ENCODE measurements around the gene SLC17A7.
"Not testable (repeated sequence)": the region's sequence is repeated elsewhere in the genome, so short reads cannot be mapped to it uniquely, and the experiment has no call there.

SLC17A7 gene

GRCh38 chr19:49444100-49444700, 2.9 kb upstream of the SLC17A7 start:
- DNase-seq (ENCODE audit: low read depth), result not testable (repeated sequence)

GRCh38 chr19:49443366-49444099, 2.2 kb upstream of the SLC17A7 start:
- DNase-seq (ENCODE audit: low read depth), result peak; percentile 89

DNA sequence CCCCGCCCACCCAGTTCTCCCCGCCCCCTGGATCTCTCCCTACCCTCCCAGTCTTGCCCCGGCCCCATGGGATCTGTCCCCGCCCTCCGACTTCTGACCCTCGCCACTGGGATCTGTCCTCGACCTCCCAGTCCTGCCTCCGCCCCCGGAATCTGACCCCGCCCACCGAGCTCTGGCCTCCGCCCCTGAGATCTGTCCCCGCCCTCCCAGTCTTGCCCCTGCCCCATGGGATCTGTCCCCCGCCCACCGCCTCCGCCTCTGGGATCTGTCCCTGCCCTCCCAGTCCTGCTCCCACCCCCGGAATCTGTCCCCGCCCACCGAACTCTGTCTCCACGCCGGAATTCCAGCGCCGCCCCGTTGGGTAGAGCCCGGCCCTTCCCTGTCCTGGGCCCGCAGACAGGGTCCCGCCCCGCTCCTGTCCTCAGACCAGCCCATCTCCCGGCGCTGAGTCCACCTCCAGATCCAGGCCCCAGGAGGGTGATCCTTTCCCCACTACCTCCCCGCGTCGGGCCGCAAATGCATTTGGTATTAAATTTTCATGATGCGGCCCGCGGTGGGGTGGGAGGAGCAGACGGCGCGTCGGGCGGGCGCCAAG, 1.5 kb upstream of the SLC17A7 start:
- peak; percentile 41 for DNase-seq (ENCODE audit: low read depth)

DNA sequence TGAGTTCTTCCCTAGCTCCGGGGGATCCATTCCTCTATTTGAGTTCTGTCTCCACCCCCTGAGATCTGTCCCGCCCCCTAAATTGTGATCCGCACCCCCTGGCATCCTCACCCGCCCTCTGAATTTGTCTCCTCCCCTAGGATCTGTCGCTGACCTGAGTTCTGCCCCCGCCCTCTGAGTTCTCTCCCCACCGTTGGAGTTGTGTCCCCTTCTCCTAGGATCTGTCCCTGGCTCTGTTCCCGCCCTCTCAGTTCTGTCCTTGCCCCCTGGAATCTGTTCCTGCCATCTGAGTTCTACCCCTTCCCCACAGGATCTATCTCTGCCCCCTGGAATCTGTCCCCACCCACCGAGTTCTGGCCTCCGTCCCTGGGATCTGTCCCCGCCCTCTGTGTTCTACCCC, 1.0 kb upstream of the SLC17A7 start:
- no peak for DNase-seq (ENCODE audit: low read depth)

GRCh38 chr19:49441960-49442350, 628 bp upstream of the SLC17A7 start:
- DNase-seq (ENCODE audit: low read depth), result no peak

- no peak for DNase-seq (ENCODE audit: low read depth)
Observed at GRCh38 chr19:49440439-49441209, 703 bp downstream of the SLC17A7 start.

- no peak for DNase-seq (ENCODE audit: low read depth)
Observed at GRCh38 chr19:49439836-49440235, 1.5 kb downstream of the SLC17A7 start.

DNA sequence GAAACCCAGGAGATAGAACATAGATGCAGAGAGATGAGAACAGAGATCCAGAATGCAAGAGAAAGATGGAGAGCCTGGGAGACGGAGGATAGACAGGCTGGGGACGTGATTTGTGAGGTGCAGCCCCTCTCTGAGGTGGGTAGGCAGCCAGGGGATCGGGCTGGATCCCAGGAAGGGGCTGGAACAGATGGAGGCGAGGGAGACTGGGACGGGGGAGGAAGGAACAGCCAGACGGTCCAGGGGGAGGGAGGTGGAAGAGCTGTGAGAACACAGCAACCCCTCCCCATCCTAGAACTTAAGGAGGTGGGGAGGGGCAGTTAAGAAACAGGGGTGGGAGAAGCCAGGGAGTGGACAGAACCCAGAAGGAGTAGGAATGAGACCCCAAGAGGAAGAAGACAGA, 3.1 kb downstream of the SLC17A7 start:
- no peak for DNase-seq (ENCODE audit: low read depth)

- no peak for DNase-seq (ENCODE audit: low read depth)
Observed at GRCh38 chr19:49437231-49437630, 4.1 kb downstream of the SLC17A7 start.

DNA sequence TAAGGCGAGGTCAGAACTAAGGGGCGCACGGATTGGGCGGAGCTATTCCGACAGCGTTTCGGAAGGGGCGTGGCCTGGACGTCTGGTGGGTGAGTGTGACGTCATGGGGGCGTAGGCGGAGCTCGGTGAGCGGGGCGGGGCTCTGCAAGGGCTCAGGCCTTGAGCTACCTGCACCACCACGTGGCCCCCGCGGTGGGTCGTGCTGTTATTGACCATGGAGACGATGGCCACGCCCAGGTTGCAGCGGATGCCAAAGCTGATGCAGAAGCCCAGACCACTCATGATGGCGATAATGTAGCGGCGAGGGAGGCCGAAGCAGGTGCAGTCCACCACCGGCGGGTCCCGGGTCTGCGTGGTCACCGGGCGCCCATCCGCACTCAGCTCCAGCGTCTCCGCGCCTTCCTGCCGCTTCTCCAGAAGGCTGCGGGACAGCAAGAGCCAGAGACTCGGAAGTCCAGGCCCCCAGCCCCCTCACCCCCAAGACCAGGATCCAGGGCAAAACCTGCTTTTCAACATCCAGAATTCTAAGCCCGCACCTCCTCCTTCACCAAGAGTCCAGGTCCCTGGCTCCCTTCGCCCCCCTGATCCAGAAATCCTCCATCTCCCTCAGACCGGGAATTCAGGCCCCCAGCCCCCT, 4.8 kb downstream of the SLC17A7 start:
- peak; percentile 37 for DNase-seq (ENCODE audit: low read depth)

GRCh38 chr19:49435670-49436069, 5.7 kb downstream of the SLC17A7 start:
- DNase-seq (ENCODE audit: low read depth), result no peak

GRCh38 chr19:49434907-49435583, 6.3 kb downstream of the SLC17A7 start:
- DNase-seq (ENCODE audit: low read depth), result no peak

GRCh38 chr19:49433240-49433901, 8.0 kb downstream of the SLC17A7 start:
- no peak for DNase-seq (ENCODE audit: low read depth)

DNA sequence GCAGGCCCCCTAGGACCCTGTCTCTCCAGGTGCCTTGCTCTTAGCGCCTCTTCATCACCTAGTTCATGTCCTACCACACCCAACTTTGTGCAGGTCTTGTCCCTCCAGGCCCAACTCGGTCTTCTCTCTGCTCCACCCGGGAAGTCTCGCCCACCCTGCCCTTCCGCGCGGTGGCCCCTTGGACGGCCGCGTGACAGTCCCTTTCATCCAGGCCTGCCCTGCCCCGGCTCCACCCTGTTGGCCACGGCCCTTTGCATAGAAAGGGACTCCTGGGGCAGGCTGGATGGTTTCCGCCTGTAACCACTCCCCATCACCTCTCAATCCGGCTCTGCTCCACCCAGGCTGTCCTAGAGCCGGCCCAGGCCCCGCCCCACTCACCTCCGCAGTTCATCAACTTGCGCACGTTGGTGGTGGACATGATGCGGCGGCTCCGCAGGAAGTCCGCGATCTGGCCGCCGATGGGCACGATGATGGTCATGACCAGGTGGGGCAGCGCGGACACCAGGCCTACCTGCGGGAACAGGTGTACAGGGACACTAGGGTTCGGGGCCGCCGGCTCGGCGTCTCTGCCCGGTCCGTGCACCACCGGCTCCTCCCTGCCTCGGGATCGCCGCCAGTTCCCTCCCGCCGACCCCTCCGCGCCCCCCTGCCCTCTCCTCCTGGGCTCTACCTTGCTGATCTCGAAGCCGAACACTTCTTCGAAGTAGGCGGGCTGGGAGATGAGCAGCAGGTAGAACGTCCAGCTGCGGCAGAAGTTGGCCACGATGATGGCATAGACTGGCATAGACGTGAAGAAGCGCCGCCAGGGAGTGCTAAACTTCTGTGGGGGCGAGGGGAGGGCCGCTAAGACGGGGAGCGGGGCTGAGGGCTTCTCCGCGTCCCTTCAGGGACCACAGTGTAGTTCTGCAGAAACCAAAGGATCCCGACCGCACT, 8.9 kb downstream of the SLC17A7 start:
- DNase-seq (ENCODE audit: low read depth), result no peak

DNA sequence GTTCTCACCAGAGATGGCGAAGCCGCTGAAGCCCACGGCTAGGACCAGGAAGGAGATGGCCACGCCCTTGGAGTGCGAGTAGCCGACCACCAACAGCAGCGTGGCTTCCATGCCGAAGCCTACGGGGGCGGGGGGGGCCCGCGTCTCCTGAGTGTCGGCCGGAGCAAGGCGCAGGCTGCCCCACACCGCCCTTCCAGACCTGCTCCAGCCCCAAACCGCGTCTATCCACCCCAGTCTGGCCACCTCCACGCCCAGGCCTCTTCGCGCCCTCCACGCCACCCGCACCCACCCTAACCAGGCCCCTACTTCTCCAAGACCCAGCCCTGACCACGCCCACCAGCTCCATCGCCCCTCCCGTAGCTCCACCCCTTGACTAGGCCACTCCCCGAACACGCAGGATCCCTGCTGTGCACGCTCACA, 10.0 kb downstream of the SLC17A7 start:
- no peak for DNase-seq (ENCODE audit: low read depth)

- no peak for DNase-seq (ENCODE audit: low read depth)
Observed at GRCh38 chr19:49430678-49431329, 10.5 kb downstream of the SLC17A7 start.

DNA sequence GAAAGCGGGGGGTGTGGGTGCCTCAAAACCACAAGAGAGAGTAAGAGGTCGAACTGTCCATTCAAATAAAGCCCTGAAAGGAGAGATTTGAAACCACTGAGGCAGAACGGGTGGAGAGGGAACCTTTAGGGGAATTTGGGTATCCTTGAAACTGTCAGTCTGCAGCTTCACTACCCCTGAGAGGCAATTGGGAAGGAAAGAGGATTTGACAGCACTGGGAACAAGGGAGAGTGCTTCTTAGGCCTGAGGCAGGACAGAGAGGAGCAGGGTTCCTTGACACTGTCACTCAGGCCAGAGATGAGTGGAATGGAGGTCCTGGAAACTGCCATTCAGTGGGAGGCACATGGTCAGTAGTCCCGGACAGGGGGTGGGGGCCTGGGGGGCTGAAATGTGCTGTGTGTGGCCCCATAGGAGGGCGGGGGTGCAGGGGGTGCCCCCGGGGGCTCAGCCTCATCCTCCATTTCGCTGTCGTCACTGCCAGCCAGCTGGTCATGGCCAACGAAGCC, 11.1 kb downstream of the SLC17A7 start:
- no peak for DNase-seq (ENCODE audit: low read depth)

- no peak for DNase-seq (ENCODE audit: low read depth)
Observed at GRCh38 chr19:49428547-49429451, 12.5 kb downstream of the SLC17A7 start.

Measured in activated T-helper 9 cell treated with anti-CD3 and anti-CD28 coated beads, Interleukin-2, amount 50 U/mL, for 16 hours (primary cell).